HepG2 (cell line): Measurements from ENCODE around the gene TPX2.
"Not testable (repeated sequence)": the region's sequence is repeated elsewhere in the genome, so short reads cannot be mapped to it uniquely, and the experiment has no call there.

Experiments
- ELF4 ChIP-seq: sonication (generic); formaldehyde crosslinking; IDR thresholded peaks from 2 replicates; pipeline ENCODE4 v1.5.0; 2020; ENCODE audit warnings: missing genetic modification reagents, mild to moderate bottlenecking, moderate library complexity, borderline replicate concordance
- GATAD1 ChIP-seq: IDR thresholded peaks from 2 replicates; pipeline ENCODE4 v1.6.1; 2016; ENCODE audit warnings: missing genetic modification reagents, missing compliant biosample characterization
- HCFC1 ChIP-seq: fragments of 150-350 bp; IDR thresholded peaks from 2 replicates; pipeline ENCODE4 v1.6.1; 2014; ENCODE audit warnings: low read depth, low read length
- HDAC2 ChIP-seq: sonication (generic); formaldehyde crosslinking; IDR thresholded peaks from 2 replicates; pipeline ENCODE4 v1.4.0; 2020; ENCODE audit warnings: missing genetic modification reagents
- TARDBP ChIP-seq: sonication (generic); formaldehyde crosslinking; IDR thresholded peaks from 2 replicates; pipeline ENCODE4 v1.8.0; 2022; ENCODE audit warnings: mild to moderate bottlenecking, missing genetic modification reagents
- TBP ChIP-seq: sonication (generic); formaldehyde crosslinking; IDR thresholded peaks from 2 replicates; pipeline ENCODE4 v1.5.0; 2020; ENCODE audit warnings: missing genetic modification reagents
- ZNF362 ChIP-seq: sonication (generic); formaldehyde crosslinking; IDR thresholded peaks from 2 replicates; pipeline ENCODE4 v1.4.0; 2020; ENCODE audit warnings: missing genetic modification reagents, mild to moderate bottlenecking, borderline replicate concordance
- ZNF672 ChIP-seq: sonication (generic); formaldehyde crosslinking; IDR thresholded peaks from 2 replicates; pipeline ENCODE4 v1.8.1; 2022; ENCODE audit warnings: missing genetic modification reagents
- ZZZ3 ChIP-seq: sonication (generic); formaldehyde crosslinking; IDR thresholded peaks from 2 replicates; pipeline ENCODE4 v1.4.0; 2020; ENCODE audit warnings: missing genetic modification reagents, mild to moderate bottlenecking, borderline replicate concordance
- TF ChIP-seq, protein P1 (sequence below): IDR thresholded peaks from 2 replicates; pipeline ENCODE4 v1.6.1; 2018; ENCODE audit warnings: missing genetic modification reagents, mild to moderate bottlenecking, missing compliant biosample characterization

- TF ChIP-seq TBP; ZNF362; HDAC2 (CRISPR knock-in tag); GATAD1 (CRISPR knock-in tag); HCFC1; TARDBP (CRISPR knock-in tag); ELF4 (CRISPR knock-in tag); ZNF672 (CRISPR knock-in tag); ZZZ3 (CRISPR knock-in tag): not testable (repeated sequence)
- TF ChIP-seq, protein P1, sequence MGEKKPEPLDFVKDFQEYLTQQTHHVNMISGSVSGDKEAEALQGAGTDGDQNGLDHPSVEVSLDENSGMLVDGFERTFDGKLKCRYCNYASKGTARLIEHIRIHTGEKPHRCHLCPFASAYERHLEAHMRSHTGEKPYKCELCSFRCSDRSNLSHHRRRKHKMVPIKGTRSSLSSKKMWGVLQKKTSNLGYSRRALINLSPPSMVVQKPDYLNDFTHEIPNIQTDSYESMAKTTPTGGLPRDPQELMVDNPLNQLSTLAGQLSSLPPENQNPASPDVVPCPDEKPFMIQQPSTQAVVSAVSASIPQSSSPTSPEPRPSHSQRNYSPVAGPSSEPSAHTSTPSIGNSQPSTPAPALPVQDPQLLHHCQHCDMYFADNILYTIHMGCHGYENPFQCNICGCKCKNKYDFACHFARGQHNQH (CRISPR knock-in tag): not testable (repeated sequence)
These were observed 7.9 kb downstream of the TPX2 start for GRCh38 chr20:31747028-31747427.
